K562 (cell line): ENCODE data around the gene HCST. TPM values are rescaled to one million over a fixed set of nuclear protein-coding genes. Genes with fewer than 3 reads are reported as not detected.

Source experiments
- ASH1L ChIP-seq: fragments of 450-650 bp; IDR thresholded peaks from 2 replicates; pipeline ENCODE4 v1.6.1; 2018; ENCODE audit warnings: borderline replicate concordance, mild to moderate bottlenecking, low read depth; ENCODE audit not compliant: partially characterized antibody
- ATF1 ChIP-seq, 2 experiments: fragments of 450-650 bp in 1 of 2; IDR thresholded peaks; 2 replicates each; pipeline ENCODE4 v1.6.1; 2016; ENCODE audit warnings: missing compliant biosample characterization in 1 of 2, missing genetic modification characterization in 1 of 2
- HNRNPLL ChIP-seq: fragments of 200-400 bp; formaldehyde crosslinking; IDR thresholded peaks from 2 replicates; pipeline ENCODE4 v1.6.1; 2017; ENCODE audit warnings: low read length, low read depth, mild to moderate bottlenecking; ENCODE audit not compliant: poor library complexity, severe bottlenecking
- LCOR ChIP-seq: sonication (generic); formaldehyde crosslinking; IDR thresholded peaks from 2 replicates; pipeline ENCODE4 v1.8.0; 2022; ENCODE audit warnings: mild to moderate bottlenecking, missing genetic modification reagents
- MYBL2 ChIP-seq, 2 experiments: fragments of 450-650 bp in 1 of 2; sonication (generic) in 1 of 2; formaldehyde crosslinking in 1 of 2; IDR thresholded peaks; 2 replicates each; pipeline versions ENCODE4 v1.6.1 to v1.8.1; 2017 to 2022; ENCODE audit warnings: borderline replicate concordance in 1 of 2, inconsistent platforms in 1 of 2, low read depth in 1 of 2, mild to moderate bottlenecking in 1 of 2, missing genetic modification reagents in 1 of 2, moderate library complexity in 1 of 2
- NBN ChIP-seq: fragments of 450-650 bp; IDR thresholded peaks from 2 replicates; pipeline ENCODE4 v1.6.1; 2016; ENCODE audit warnings: low read depth, mild to moderate bottlenecking
- RFX7 ChIP-seq: fragments of 250-450 bp; sonication (Bioruptor Pico); IDR thresholded peaks from 2 replicates; pipeline ENCODE4 v1.5.1; 2021; ENCODE audit warnings: mild to moderate bottlenecking
- SMAD2 ChIP-seq: fragments of 150-350 bp; IDR thresholded peaks from 2 replicates; pipeline ENCODE4 v1.6.1; 2014; ENCODE audit warnings: low read depth, mild to moderate bottlenecking, low read length
- ZBTB8A ChIP-seq: fragments of 450-650 bp; IDR thresholded peaks from 2 replicates; pipeline ENCODE4 v1.6.1; 2018; ENCODE audit warnings: mild to moderate bottlenecking, moderate library complexity; ENCODE audit not compliant: partially characterized antibody
- ZFPM2 ChIP-seq: fragments of 250-450 bp; sonication (Bioruptor Pico); IDR thresholded peaks from 2 replicates; pipeline ENCODE4 v1.5.1; 2022; ENCODE audit warnings: mild to moderate bottlenecking
- ZKSCAN3 ChIP-seq: fragments of 250-450 bp; sonication (Bioruptor Pico); IDR thresholded peaks from 2 replicates; pipeline ENCODE4 v1.4.0; 2020
- ZNF696 ChIP-seq: fragments of 250-450 bp; sonication (Bioruptor Pico); conservative IDR thresholded peaks from 2 replicates; pipeline ENCODE4 v1.4.0; 2020; ENCODE audit warnings: mild to moderate bottlenecking, moderate library complexity
- polyA plus RNA-seq, 8 experiments: library from polyadenylated mRNA; depleted of rRNA in 4 of 8; stranded (reverse) in 5 of 8; unstranded in 3 of 8; fragments of >200 nt; fragmentation: Nextera tagmentation in 2 of 8; fragmentation: Illumina TruSeq in 1 of 8; extraction: Ambion mirVana in 2 of 8; extraction: Trizol in 1 of 8; gene quantifications; 2 replicates each; pipeline versions ENCODE4 v1.2.1 to v1.2.3, GENCODE V29; 2011 to 2014; ENCODE audit warnings: inconsistent platforms in 1 of 8, missing spikeins in 1 of 8
- total RNA-seq, 7 experiments: library from RNA; depleted of rRNA in 6 of 7; stranded (reverse); fragments of >200 nt in 6 of 7; fragmentation: Illumina TruSeq in 2 of 7; extraction: Trizol in 2 of 7; gene quantifications; 2 replicates each; pipeline versions ENCODE4 v1.2.1 to v1.2.3, GENCODE V29; 2011 to 2021; ENCODE audit warnings: low replicate concordance in 1 of 7
- TF ChIP-seq, protein P1 (sequence below), 2 experiments: fragments of 450-650 bp; IDR thresholded peaks; 2 replicates each; pipeline ENCODE4 v1.6.1; 2016; ENCODE audit warnings: mild to moderate bottlenecking in 2 of 2, borderline replicate concordance in 1 of 2, low read depth in 1 of 2, moderate library complexity in 1 of 2
- TF ChIP-seq, protein P2 (sequence below): fragments of 450-650 bp; IDR thresholded peaks from 2 replicates; pipeline ENCODE4 v1.7.0; 2016; ENCODE audit warnings: borderline replicate concordance
- TF ChIP-seq, protein P3 (sequence below): fragments of 250-450 bp; sonication (Bioruptor Pico); IDR thresholded peaks from 2 replicates; pipeline ENCODE4 v1.4.0; 2020; ENCODE audit warnings: borderline replicate concordance

HCST gene
- total and polyA plus RNA-seq, 9 of the 15 experiments (the other 6 are each of a cell fraction or from before 2014, with no cell fraction given): 0.29 to 1.9 (median 0.95) TPM; not detected in 2

DNA sequence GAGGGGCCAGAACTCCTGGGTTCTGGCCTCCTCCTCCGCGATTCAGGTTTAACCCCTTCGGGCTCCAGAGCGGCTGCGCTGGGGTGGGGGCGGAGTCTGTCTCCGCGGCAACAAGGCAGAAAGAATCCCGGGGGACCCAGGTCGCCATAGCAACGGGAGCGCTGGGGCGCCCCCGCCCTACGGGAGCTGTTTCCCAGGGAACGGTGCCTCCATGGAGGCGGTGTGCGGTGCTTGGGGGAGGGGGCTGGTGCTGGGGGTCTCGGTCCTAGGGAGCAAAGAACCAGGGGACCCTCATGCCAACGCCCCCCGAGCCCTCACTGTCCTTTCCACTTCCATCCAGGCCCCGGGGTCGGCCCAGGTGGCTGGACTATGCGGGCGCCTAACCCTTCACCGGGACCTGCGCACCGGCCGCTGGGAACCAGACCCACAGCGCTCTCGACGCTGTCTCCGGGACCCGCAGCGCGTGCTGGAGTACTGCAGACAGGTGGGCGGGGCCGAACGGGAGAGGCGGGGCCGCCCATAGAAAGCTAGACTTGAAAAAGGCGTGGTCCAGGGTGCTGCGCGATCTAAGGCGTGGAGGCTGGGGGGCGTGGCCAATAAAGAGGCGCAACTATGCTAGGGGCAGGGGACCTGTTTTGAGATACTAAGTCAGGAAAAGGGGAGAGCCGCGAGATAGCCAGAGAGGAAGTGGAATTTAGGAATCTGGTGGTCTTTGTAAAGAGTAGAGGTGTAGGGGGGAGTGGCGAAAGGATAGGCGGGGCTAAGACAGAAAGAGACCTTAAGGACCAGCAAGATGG is 32.8 kb upstream of the HCST start (continued):
- TF ChIP-seq, protein P1, sequence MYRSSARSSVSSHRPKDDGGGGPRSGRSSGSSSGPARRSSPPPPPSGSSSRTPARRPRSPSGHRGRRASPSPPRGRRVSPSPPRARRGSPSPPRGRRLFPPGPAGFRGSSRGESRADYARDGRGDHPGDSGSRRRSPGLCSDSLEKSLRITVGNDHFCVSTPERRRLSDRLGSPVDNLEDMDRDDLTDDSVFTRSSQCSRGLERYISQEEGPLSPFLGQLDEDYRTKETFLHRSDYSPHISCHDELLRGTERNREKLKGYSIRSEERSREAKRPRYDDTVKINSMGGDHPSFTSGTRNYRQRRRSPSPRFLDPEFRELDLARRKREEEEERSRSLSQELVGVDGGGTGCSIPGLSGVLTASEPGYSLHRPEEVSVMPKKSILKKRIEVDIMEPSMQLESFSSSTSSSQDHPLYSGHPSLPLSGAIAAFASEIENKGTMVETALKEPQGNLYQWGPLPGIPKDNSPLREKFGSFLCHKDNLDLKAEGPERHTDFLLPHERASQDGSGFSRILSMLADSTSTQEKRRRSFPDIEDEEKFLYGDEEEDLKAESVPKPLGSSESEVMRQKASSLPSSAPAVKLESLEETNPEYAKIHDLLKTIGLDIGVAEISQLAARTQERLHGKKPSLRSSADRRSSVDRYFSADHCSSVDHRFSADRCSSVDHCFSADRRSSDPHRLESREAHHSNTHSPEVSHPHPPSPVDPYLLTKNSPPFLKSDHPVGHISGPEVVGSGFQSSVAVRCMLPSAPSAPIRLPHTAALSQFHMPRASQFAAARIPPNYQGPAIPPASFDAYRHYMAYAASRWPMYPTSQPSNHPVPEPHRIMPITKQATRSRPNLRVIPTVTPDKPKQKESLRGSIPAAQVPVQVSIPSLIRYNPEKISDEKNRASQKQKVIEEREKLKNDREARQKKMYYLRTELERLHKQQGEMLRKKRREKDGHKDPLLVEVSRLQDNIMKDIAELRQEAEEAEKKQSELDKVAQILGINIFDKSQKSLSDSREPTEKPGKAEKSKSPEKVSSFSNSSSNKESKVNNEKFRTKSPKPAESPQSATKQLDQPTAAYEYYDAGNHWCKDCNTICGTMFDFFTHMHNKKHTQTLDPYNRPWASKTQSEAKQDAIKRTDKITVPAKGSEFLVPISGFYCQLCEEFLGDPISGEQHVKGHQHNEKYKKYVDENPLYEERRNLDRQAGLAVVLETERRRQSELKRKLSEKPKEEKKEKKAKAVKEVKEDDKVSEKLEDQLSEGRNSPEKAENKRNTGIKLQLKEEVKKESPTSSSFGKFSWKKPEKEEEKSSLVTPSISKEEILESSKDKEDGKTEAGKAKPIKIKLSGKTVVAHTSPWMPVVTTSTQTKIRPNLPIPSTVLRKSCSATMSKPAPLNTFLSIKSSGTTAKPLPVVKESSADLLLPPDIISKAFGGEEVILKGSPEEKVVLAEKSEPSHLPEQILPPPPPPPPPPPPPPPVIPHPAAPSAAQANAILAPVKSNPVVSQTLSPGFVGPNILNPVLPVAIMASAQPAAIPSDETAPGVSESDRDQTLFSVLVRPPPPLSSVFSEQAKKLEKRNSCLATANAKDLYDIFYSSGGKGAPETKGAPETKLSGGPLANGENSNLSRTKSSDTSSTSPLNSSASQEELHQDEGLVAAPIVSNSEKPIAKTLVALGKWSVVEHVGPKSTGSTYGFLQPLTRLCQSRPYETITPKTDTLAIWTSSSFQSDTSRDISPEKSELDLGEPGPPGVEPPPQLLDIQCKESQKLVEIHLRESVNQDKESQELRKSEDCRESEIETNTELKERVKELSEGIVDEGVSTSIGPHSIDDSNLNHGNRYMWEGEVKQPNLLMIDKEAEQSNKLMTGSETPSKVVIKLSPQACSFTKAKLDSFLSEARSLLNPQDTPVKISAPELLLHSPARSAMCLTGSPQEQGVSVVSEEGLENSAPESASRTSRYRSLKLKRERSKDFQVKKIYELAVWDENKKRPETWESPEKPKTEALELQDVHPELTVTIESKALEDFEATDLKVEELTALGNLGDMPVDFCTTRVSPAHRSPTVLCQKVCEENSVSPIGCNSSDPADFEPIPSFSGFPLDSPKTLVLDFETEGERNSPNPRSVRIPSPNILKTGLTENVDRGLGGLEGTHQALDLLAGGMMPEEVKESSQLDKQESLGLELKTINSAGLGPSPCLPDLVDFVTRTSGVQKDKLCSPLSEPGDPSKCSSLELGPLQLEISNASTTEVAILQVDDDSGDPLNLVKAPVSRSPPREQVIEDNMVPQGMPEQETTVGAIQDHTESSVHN (IDR thresholded peaks at IDR 0.05; ENCODE audit: borderline replicate concordance in 1 of 2, low read depth in 1 of 2): no peak
- TF ChIP-seq, protein P2, sequence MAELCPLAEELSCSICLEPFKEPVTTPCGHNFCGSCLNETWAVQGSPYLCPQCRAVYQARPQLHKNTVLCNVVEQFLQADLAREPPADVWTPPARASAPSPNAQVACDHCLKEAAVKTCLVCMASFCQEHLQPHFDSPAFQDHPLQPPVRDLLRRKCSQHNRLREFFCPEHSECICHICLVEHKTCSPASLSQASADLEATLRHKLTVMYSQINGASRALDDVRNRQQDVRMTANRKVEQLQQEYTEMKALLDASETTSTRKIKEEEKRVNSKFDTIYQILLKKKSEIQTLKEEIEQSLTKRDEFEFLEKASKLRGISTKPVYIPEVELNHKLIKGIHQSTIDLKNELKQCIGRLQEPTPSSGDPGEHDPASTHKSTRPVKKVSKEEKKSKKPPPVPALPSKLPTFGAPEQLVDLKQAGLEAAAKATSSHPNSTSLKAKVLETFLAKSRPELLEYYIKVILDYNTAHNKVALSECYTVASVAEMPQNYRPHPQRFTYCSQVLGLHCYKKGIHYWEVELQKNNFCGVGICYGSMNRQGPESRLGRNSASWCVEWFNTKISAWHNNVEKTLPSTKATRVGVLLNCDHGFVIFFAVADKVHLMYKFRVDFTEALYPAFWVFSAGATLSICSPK: no peak
- peak; percentile 74 for TF ChIP-seq LCOR (CRISPR knock-in tag)
- TF ChIP-seq HNRNPLL: peak; percentile 98
- TF ChIP-seq ATF1 (CRISPR knock-in tag; IDR thresholded peaks at IDR 0.05): no peak
- peak; percentile 47 for TF ChIP-seq ATF1 (tag; IDR thresholded peaks at IDR 0.05)
- TF ChIP-seq RFX7: no peak
- no peak for TF ChIP-seq ASH1L
- TF ChIP-seq, protein P3, sequence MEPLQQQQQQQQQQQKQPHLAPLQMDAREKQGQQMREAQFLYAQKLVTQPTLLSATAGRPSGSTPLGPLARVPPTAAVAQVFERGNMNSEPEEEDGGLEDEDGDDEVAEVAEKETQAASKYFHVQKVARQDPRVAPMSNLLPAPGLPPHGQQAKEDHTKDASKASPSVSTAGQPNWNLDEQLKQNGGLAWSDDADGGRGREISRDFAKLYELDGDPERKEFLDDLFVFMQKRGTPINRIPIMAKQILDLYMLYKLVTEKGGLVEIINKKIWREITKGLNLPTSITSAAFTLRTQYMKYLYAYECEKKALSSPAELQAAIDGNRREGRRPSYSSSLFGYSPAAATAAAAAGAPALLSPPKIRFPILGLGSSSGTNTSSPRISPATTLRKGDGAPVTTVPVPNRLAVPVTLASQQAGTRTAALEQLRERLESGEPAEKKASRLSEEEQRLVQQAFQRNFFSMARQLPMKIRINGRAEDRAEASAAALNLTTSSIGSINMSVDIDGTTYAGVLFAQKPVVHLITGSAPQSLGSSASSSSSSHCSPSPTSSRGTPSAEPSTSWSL: no peak
- TF ChIP-seq ZNF696 (CRISPR knock-in tag): no peak
- no peak for TF ChIP-seq MYBL2 (IDR thresholded peaks at IDR 0.05; ENCODE audit: low read depth)
- TF ChIP-seq MYBL2 (CRISPR knock-in tag; IDR thresholded peaks at IDR 0.05; ENCODE audit: borderline replicate concordance): no peak
- TF ChIP-seq SMAD2: no peak
- no peak for TF ChIP-seq ZBTB8A
- peak; percentile 85; the same call in 1 of the 2 replicates for TF ChIP-seq NBN
- TF ChIP-seq ZKSCAN3: no peak
- no peak for TF ChIP-seq ZFPM2 (CRISPR knock-in tag)
